Measurements from ENCODE around the gene PPP4R2. TPM values are rescaled to one million over a fixed set of nuclear protein-coding genes. Genes with fewer than 3 reads are reported as not detected.

PPP4R2 gene
- total RNA-seq, 1 donor from 2014 or later: 105 TPM

- no peaks in the 10 kb centered on the region for H3K9me3 Mint-ChIP-seq
Observed at GRCh38 chr3:73094129-73094528, 97.5 kb downstream of the PPP4R2 start.

GRCh38 chr3:73094951-73095350 is 98.3 kb downstream of the PPP4R2 start:
- H3K4me1 Mint-ChIP-seq: peaks cover 19% of the 10 kb centered on the region
- H3K9me3 Mint-ChIP-seq: no peaks in the 10 kb centered on the region
- peak overlapping the region; percentile 89 for H3K27ac Mint-ChIP-seq (ENCODE audit: unreplicated experiment)
- peaks cover 2% of the 10 kb centered on the region for H3K27me3 Mint-ChIP-seq (ENCODE audit: low read depth)
- H3K36me3 Mint-ChIP-seq (ENCODE audit: low read depth): no peaks in the 10 kb centered on the region
- DNase-seq (ENCODE audit: low read depth, low spot score): peak; percentile 38
- TF ChIP-seq CTCF (conservative IDR thresholded peaks at IDR 0.05): no peak
- no peak overlapping the region for H3K4me3 Mint-ChIP-seq

More at GRCh38 chr3:73094129-73094528, 97.5 kb downstream of the PPP4R2 start:
- DNase-seq (ENCODE audit: low read depth, low spot score): no peak
- Mint-ChIP-seq H3K27me3 (ENCODE audit: low read depth) (peaks cover 4% of the 10 kb centered on the region), H3K36me3 (ENCODE audit: low read depth) (no peaks in the 10 kb centered on the region), H3K4me3 (no peak overlapping the region), H3K4me1 (peaks cover 19% of the 10 kb centered on the region), H3K27ac (ENCODE audit: unreplicated experiment) (peak overlapping the region; percentile 89)
- peak; percentile 38 for TF ChIP-seq CTCF (conservative IDR thresholded peaks at IDR 0.05)

- no peak for DNase-seq (ENCODE audit: low read depth, low spot score)
- Mint-ChIP-seq H3K9me3 (no peaks in the 10 kb centered on the region), H3K4me3 (no peak overlapping the region), H3K36me3 (ENCODE audit: low read depth) (no peaks in the 10 kb centered on the region), H3K27ac (ENCODE audit: unreplicated experiment) (no peak overlapping the region), H3K4me1 (peaks cover 23% of the 10 kb centered on the region), H3K27me3 (ENCODE audit: low read depth) (no peaks in the 10 kb centered on the region)
- no peak for TF ChIP-seq CTCF (conservative IDR thresholded peaks at IDR 0.05)
Observed at GRCh38 chr3:73096169-73096568, 99.6 kb downstream of the PPP4R2 start.

GRCh38 chr3:73098026-73098425 is 101.4 kb downstream of the PPP4R2 start:
- TF ChIP-seq CTCF (conservative IDR thresholded peaks at IDR 0.05): no peak
- Mint-ChIP-seq H3K4me1 (peaks cover 25% of the 10 kb centered on the region), H3K9me3 (no peaks in the 10 kb centered on the region), H3K36me3 (ENCODE audit: low read depth) (no peaks in the 10 kb centered on the region), H3K4me3 (no peak overlapping the region), H3K27ac (ENCODE audit: unreplicated experiment) (no peak overlapping the region), H3K27me3 (ENCODE audit: low read depth) (no peaks in the 10 kb centered on the region)
- no peak for DNase-seq (ENCODE audit: low read depth, low spot score)

GRCh38 chr3:73098873-73099272 is 102.3 kb downstream of the PPP4R2 start:
- no peaks in the 10 kb centered on the region for H3K27me3 Mint-ChIP-seq (ENCODE audit: low read depth)
- TF ChIP-seq CTCF (conservative IDR thresholded peaks at IDR 0.05): no peak
- no peaks in the 10 kb centered on the region for H3K36me3 Mint-ChIP-seq (ENCODE audit: low read depth)
- H3K9me3 Mint-ChIP-seq: no peaks in the 10 kb centered on the region
- H3K4me1 Mint-ChIP-seq: peaks cover 25% of the 10 kb centered on the region
- H3K27ac Mint-ChIP-seq (ENCODE audit: unreplicated experiment): no peak overlapping the region
- DNase-seq (ENCODE audit: low read depth, low spot score): no peak
- H3K4me3 Mint-ChIP-seq: no peak overlapping the region

Data from neural crest cell (in vitro differentiated cells).